Fibroblast of mammary gland (primary cell): ENCODE measurements around the gene EXOC6B.

Experiments
- DNase-seq: peaks from one replicate; pipeline ENCODE4 v3.0.0-alpha.2; 2010; ENCODE audit warnings: low read depth
- H3K4me3 ChIP-seq: 2 replicates; pipeline ENCODE4 v1.5.1; 2011; ENCODE audit warnings: low read depth, mild to moderate bottlenecking, low read length, moderate library complexity; ENCODE audit not compliant: control insufficient read depth
- TF ChIP-seq, protein P1 (sequence below): conservative IDR thresholded peaks from 2 replicates; pipeline ENCODE4 v1.5.1; 2011; ENCODE audit warnings: low read depth, low read length, inconsistent platforms; ENCODE audit not compliant: control insufficient read depth, insufficient read depth

EXOC6B gene

DNA sequence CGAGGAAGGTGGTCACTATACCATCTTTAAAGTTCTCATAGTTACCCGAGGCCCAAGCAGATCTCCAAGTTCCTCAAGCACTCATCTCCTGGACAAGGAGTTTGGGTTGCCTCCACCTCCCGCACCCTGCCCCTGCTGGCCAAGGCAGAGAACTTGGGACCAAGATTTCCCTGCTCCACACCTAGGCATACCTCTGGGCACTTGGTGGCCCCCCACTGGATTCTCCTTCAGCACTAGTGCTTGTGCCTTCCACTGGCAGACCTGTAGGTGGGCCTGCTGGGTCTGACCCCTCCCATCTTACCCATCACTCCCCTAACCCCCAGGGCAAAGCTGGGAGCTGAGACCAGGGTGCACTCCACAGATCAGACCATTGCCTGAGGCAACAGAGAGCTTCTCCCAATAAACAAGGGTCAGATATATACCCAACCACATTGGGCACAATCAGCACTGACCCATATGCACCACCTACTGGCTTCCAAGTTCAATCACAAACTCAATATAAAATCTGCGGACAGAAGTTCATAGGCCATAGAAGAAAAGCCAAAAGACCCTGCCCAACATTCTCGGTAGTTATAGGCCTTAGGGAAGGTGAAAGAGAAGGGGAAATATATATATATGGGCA is 244.2 kb downstream of the EXOC6B start:
- TF ChIP-seq, protein P1, sequence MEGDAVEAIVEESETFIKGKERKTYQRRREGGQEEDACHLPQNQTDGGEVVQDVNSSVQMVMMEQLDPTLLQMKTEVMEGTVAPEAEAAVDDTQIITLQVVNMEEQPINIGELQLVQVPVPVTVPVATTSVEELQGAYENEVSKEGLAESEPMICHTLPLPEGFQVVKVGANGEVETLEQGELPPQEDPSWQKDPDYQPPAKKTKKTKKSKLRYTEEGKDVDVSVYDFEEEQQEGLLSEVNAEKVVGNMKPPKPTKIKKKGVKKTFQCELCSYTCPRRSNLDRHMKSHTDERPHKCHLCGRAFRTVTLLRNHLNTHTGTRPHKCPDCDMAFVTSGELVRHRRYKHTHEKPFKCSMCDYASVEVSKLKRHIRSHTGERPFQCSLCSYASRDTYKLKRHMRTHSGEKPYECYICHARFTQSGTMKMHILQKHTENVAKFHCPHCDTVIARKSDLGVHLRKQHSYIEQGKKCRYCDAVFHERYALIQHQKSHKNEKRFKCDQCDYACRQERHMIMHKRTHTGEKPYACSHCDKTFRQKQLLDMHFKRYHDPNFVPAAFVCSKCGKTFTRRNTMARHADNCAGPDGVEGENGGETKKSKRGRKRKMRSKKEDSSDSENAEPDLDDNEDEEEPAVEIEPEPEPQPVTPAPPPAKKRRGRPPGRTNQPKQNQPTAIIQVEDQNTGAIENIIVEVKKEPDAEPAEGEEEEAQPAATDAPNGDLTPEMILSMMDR, result no peak

DNA sequence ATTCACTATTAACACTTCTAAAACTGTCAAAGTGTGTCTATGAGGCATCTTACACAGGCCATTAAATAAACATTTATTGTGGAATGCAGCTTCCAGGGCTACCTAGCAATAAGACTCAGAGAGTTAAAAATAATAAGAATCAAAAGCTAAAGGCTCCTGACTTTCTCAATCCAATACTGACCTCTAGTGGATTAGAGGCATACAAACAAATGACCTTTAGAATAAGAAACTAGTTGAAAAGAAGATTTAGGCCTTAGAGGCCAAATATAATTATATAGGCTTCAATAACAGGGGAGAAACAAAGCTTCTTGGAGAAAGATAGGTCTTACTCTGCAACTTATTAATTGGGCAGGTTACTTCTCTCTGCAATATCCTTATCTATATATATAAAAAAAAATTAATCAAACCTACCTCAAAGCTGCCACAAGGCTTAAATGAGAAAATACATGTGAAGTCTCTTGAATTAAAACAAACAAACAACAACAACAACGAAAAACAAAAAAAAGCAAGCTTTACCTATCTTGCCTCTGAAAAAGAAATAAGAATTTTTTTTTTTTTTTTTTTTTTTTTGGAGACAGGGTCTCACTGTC is 246.1 kb downstream of the EXOC6B start:
- peak; percentile 64 for DNase-seq
- TF ChIP-seq, protein P1, result peak; percentile 63
- H3K4me3 ChIP-seq, result no peak overlapping the region

More for the DNA sequence above, 244.2 kb downstream of the EXOC6B start:
- no peak for DNase-seq
- no peak overlapping the region for H3K4me3 ChIP-seq

- peak; percentile 6 for DNase-seq
- TF ChIP-seq, protein P1, result no peak
- no peak overlapping the region for H3K4me3 ChIP-seq
Observed at GRCh38 chr2:72576861-72577260, 249.0 kb downstream of the EXOC6B start.

DNA sequence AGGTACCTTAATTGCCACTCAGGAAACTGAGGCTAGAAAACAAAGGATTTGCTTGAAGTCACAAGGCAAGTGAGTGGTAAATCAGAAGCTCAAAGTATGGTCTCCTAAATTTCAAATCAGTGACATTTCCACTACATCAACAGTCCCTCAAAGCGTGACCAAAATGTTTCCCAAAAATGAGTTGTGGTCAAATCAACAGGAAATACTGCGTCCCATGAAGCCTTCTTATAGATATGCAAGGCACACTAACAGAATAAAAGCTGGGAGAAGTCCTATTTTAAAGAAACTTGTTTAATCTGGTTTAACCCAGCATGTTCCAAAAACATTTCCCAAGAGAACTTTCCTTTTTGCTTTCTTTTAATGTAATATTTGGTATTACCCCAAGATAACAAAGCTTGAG is 249.4 kb downstream of the EXOC6B start:
- H3K4me3 ChIP-seq, result no peak overlapping the region
- TF ChIP-seq, protein P1, result no peak
- no peak for DNase-seq

DNA sequence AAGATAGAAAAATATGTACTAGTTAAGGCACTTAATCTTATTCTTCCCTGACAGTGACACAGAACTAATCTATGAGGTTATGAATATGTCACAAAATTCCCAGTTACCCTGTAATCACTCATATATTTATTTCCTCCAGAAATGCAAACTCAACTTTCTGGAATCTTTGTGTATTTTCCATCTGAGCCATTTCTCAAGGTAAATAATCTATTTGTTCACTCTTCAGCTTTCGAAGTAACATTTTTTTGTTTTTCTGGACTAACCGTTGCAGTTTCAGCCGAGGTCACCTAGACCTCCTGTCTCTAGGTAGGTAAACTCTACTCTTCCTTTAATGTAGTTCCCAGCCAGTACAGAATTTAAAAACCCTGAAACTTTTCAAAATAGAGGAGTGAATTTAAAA is 250.9 kb downstream of the EXOC6B start:
- TF ChIP-seq, protein P1, result no peak
- no peak for DNase-seq
- H3K4me3 ChIP-seq, result no peak overlapping the region

- DNase-seq, result no peak
- H3K4me3 ChIP-seq, result no peak overlapping the region
- TF ChIP-seq, protein P1, result no peak
Observed at GRCh38 chr2:72573232-72573631, 252.6 kb downstream of the EXOC6B start.

DNA sequence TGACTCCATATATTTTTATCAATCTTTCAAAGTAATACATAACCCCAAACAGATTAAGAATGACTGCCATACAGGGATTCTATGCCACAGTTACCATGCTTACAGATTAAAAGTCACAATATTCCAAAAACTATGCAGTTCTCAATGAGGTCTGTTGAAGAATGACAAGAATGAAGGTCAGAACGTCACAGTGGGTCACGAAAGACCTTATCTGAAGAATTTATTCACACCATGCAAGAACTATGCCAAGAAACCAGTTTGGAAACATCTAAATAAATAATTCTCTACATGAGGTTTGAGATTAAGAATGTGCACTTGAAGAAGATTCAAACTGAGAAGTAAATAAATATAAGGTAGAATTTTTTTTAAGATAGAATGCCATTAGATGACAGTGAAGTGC is 253.3 kb downstream of the EXOC6B start:
- no peak for DNase-seq
- TF ChIP-seq, protein P1, result no peak
- no peak overlapping the region for H3K4me3 ChIP-seq
